GM19395 (cell line): ENCODE measurements around the gene CHD3.

Source experiments
- ATAC-seq: cut with Tn5 transposase; IDR thresholded peaks from one replicate; pipeline ENCODE4 v1.9.1; 2021; ENCODE audit warnings: mild to moderate bottlenecking, moderate library complexity; ENCODE audit not compliant: unreplicated experiment

The CHD3 gene

DNA sequence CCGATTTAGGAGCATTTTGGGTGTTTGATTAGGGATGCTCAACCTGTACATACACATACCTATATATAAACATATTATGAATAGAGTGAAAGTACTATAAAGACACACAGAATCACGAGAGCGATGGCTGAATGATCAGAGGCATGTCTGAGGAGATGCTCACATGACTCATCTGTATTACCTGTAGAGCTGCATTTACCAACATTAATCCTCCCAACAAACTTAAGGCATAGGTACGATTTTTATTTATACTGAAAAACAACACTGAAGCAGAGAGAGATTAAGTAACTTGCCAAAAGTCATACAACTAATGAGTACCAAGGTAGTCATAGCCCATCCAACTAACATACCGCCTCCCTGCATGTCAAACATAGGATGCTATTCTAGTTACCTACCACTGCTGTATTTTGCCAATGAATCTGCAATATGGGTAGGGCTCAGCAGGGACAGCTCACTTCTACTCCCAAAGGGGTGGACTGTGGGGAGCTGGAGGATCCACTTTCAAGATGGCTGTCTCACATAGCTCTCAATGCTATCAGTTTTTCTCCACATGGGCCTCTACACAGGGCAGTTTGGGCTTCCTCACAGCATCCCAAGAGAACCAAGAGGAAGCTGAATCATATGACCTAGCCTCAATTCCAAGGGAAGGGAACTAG lies 23.5 kb upstream of the CHD3 start:
- ATAC-seq = no peak

- no peak for ATAC-seq
Measured at GRCh38 chr17:7867881-7868329, 20.7 kb upstream of the CHD3 start.

DNA sequence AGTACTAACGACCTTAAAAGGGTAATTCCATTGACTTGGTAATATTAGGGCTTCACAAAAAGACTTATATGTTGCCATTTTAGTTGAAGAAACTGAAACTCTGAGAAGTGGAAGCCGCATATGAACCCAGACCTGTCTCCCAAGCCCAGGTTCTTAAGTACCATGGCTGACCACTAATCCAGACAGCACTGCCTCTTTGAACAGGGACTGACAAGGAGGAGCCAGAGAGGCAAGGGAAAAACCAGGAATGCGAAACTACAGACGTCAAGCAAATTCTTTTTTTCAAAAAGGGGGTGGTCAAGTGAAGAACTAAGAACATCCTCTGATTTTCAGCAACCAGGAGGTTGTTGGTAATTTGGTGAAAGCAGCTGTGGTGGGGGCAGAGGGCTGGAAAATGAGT lies 15.5 kb upstream of the CHD3 start:
- ATAC-seq = no peak

GRCh38 chr17:7875804-7876370 lies 12.7 kb upstream of the CHD3 start:
- ATAC-seq = no peak

GRCh38 chr17:7878234-7878633 lies 10.4 kb upstream of the CHD3 start:
- ATAC-seq = no peak

GRCh38 chr17:7880076-7880868 lies 8.3 kb upstream of the CHD3 start:
- ATAC-seq = no peak

DNA sequence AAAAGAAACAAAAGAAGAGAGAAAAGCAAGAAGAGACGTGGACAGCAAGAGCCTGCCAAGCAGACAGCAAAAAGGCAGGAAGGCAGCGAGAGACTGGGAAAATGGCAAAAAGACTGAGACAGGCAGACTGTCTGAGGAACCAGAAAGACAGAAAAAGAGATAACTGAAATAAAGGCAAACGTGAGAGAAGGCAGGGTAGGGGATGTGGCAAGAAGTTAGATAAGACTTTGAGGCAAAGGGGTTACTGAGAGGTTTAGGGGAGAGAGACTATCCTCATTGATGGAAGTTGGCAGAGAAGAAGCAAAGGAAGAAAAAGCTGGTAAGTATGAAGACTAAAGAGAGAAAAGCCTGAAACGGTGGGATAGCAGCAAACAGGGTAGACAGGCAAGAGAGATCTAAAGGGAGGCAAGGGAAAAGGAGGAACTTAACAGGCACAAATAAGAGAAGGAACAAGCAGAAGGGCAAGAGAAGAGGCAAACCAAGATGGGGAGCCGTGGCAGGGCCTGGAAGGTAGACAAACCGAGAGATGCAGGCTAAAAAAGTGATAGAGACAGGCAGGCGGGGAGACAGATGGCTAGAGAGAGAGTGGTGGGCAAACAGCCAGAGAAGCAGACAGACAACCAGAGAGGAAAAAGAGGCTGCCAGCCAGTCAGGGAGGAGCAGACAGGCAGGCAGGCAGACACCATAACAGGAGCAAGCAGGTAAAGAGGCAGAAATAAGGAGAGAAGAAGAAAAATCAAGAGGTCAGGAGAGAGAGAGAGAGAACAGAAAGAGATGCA lies 7.1 kb upstream of the CHD3 start:
- no peak for ATAC-seq

- no peak for ATAC-seq
Measured at GRCh38 chr17:7882068-7882467, 6.5 kb upstream of the CHD3 start.

DNA sequence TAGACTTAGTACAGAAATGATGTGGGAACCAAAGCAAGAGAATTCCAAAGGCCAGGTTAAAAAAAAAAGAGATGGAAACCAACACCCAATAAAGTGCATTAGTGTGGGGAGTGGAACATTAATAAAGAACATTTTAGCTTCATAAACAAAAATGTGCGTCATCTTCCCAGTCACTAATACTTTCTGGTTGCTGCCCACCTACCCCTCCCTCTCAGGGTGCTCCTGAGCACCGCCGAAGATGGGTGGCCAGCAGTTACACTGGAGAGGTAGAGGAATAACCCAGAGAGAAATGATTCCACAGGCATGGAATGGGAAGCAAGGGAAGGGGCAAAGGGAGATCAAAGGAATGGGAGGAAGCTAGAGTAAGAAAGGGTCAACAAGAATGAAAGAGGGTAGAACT lies 6.0 kb upstream of the CHD3 start:
- ATAC-seq = no peak

- no peak for ATAC-seq
Measured at GRCh38 chr17:7883781-7884386, 4.7 kb upstream of the CHD3 start.

DNA sequence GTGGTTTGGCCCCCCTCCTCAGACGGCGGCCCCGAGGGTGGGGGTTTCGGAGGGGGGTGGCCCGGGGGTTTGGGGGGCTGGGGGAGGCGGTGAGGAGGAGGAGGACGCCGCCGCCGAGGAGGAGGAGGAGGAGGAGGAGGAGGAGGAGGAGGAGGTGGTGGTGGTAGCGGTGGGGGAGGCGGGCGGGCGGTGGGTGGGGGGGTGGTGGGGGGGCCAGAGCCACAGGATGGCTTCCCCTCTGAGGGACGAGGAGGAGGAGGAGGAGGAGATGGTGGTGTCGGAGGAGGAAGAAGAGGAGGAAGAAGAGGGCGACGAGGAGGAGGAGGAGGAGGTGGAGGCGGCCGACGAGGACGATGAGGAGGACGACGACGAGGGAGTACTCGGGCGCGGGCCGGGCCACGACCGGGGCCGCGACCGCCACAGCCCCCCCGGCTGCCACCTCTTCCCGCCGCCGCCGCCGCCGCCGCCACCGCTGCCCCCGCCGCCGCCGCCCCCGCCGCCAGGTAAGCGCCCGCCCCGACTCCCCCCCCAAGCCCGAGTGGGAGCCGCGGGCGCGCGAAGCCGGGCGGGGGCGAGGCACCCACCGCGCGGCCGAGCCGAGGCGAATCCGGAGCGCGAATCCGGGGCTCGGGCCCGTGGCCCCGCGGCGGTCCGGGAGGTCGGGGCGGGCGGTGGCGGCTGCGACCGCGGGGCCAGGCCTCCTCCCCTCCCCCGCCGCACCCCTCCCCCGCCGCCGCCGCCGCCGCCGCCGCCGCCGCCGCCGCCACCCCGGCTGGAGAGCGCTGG lies 3.8 kb upstream of the CHD3 start:
- no peak for ATAC-seq

- no peak for ATAC-seq
Measured at GRCh38 chr17:7885367-7886226, 3.0 kb upstream of the CHD3 start.

GRCh38 chr17:7886227-7887037 lies 2.2 kb upstream of the CHD3 start:
- no peak for ATAC-seq

DNA sequence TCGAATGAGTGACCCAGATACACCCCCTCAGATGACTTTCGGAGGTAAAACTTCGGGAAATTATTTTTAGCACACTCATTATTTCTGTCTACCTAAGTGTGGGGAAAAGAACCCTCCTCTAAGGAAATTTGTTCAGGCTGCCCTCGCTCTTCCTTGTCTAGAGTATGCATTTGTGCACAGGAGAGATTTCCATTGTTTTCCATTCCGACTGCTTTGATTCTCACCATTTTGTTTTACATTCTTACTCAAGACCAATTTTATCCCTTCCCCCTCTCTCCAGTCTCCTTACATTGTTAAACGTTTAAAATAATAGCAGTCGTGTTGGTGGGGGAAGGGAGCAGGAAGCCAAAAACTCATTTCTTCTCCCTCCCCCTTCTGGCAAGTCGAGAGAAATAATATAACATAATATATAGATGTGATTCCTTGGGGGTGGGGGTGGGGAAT lies 1.5 kb upstream of the CHD3 start:
- ATAC-seq = no peak

GRCh38 chr17:7887482-7888183 lies 956 bp upstream of the CHD3 start:
- ATAC-seq = no peak

DNA sequence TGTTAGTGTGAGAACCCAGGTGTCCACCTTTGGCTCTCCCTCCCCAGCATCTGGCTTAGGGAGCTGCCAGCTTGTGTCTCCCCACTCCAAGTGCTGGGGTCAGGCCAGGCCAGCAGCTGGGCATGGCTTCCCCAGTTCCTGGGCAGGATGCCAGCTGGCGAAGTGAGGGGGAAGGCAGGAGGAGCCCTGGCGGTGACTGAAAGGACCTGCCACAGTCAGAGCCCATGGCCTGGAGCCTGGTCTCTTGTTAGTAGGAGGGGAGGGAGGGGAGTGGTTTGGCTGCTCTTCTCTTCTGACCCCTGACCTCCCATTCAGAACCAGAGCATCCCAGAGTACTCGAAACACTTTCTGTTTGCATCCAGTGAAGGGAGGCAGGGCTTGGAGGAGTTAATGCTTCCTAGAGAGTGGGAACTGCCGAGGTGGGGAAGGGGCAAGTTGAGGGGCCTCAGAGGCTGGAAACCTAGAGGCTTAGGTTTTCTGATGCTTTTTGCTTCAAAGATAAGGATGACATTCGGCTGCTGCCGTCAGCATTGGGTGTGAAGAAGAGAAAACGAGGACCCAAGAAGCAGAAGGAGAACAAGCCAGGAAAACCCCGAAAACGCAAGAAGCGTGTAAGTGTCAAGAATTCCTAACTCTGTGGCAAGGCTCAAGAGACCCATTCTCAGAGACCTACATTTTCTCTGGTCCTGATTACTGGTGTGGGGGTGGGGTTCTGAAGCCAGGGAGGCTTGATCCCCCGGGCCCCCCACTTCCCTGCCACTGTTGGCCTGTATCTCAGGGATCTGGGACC lies 772 bp downstream of the CHD3 start:
- no peak for ATAC-seq
